HEK293 (cell line): Measurements from ENCODE around the gene TMEM88.
A peak's percentile ranks its signal among the peaks of the same experiment; 100 is the strongest.

Source experiments
- EGR2 ChIP-seq: fragments of 450-650 bp; formaldehyde crosslinking; IDR thresholded peaks from 2 replicates; pipeline ENCODE4 v1.5.1; 2016; ENCODE audit warnings: low read depth, missing biosample characterization, missing genetic modification characterization
- ZBTB20 ChIP-seq: fragments of 450-650 bp; formaldehyde crosslinking; IDR thresholded peaks from 2 replicates; pipeline ENCODE4 v1.5.1; 2016; ENCODE audit warnings: missing biosample characterization, missing genetic modification characterization
- ZEB2 ChIP-seq: fragments of 450-650 bp; formaldehyde crosslinking; IDR thresholded peaks from 2 replicates; pipeline ENCODE4 v1.5.1; 2016; ENCODE audit warnings: missing biosample characterization, missing genetic modification characterization
- ZFHX2 ChIP-seq: fragments of 450-650 bp; formaldehyde crosslinking; conservative IDR thresholded peaks from 2 replicates; pipeline ENCODE4 v1.5.1; 2016; ENCODE audit warnings: missing biosample characterization, missing genetic modification characterization
- ZFP37 ChIP-seq: fragments of 450-650 bp; formaldehyde crosslinking; IDR thresholded peaks from 2 replicates; pipeline ENCODE4 v1.5.1; 2016; ENCODE audit warnings: missing biosample characterization, missing genetic modification characterization
- ZNF121 ChIP-seq: fragments of 450-650 bp; formaldehyde crosslinking; IDR thresholded peaks from 2 replicates; pipeline ENCODE4 v1.5.1; 2016; ENCODE audit warnings: missing biosample characterization, missing genetic modification characterization
- ZNF146 ChIP-seq: fragments of 450-650 bp; formaldehyde crosslinking; IDR thresholded peaks from 2 replicates; pipeline ENCODE4 v1.5.1; 2016; ENCODE audit warnings: missing biosample characterization, missing genetic modification characterization
- ZNF311 ChIP-seq: fragments of 450-650 bp; formaldehyde crosslinking; IDR thresholded peaks from 2 replicates; pipeline ENCODE4 v1.5.1; 2017; ENCODE audit warnings: missing biosample characterization, missing genetic modification characterization, borderline replicate concordance
- ZNF341 ChIP-seq: fragments of 450-650 bp; formaldehyde crosslinking; IDR thresholded peaks from 2 replicates; pipeline ENCODE4; 2016; ENCODE audit warnings: low read depth, missing biosample characterization, missing genetic modification characterization
- ZNF394 ChIP-seq: fragments of 450-650 bp; formaldehyde crosslinking; IDR thresholded peaks from 2 replicates; pipeline ENCODE4 v1.5.1; 2016; ENCODE audit warnings: missing biosample characterization, missing genetic modification characterization, mild to moderate bottlenecking, moderate library complexity, borderline replicate concordance
- ZNF416 ChIP-seq: fragments of 450-650 bp; formaldehyde crosslinking; IDR thresholded peaks from 2 replicates; pipeline ENCODE4 v1.5.1; 2016; ENCODE audit warnings: missing biosample characterization, missing genetic modification characterization
- ZNF423 ChIP-seq: fragments of 450-650 bp; formaldehyde crosslinking; IDR thresholded peaks from 2 replicates; pipeline ENCODE4 v1.5.1; 2016; ENCODE audit warnings: missing biosample characterization, missing genetic modification characterization
- ZNF426 ChIP-seq: fragments of 450-650 bp; formaldehyde crosslinking; IDR thresholded peaks from 2 replicates; pipeline ENCODE4 v1.5.1; 2017; ENCODE audit warnings: missing biosample characterization, missing genetic modification characterization, mild to moderate bottlenecking, inconsistent platforms, moderate library complexity
- ZNF433 ChIP-seq: fragments of 450-650 bp; formaldehyde crosslinking; IDR thresholded peaks from 2 replicates; pipeline ENCODE4 v1.5.1; 2016; ENCODE audit warnings: missing biosample characterization, missing genetic modification characterization, low read depth
- ZNF449 ChIP-seq: fragments of 450-650 bp; formaldehyde crosslinking; IDR thresholded peaks from 2 replicates; pipeline ENCODE4 v1.5.1; 2017; ENCODE audit warnings: missing biosample characterization, mild to moderate bottlenecking, missing genetic modification characterization, moderate library complexity
- ZNF48 ChIP-seq: fragments of 450-650 bp; formaldehyde crosslinking; IDR thresholded peaks from 2 replicates; pipeline ENCODE4 v1.5.1; 2016; ENCODE audit warnings: missing biosample characterization, missing genetic modification characterization
- ZNF513 ChIP-seq: fragments of 450-650 bp; IDR thresholded peaks from 2 replicates; pipeline ENCODE4 v1.5.1; 2018; ENCODE audit warnings: missing biosample characterization, missing genetic modification characterization
- ZNF521 ChIP-seq: fragments of 450-650 bp; formaldehyde crosslinking; IDR thresholded peaks from 2 replicates; pipeline ENCODE4 v1.5.1; 2017; ENCODE audit warnings: missing biosample characterization, mild to moderate bottlenecking, missing genetic modification characterization
- ZNF530 ChIP-seq: fragments of 450-650 bp; formaldehyde crosslinking; IDR thresholded peaks from 2 replicates; pipeline ENCODE4 v1.5.1; 2016; ENCODE audit warnings: low read depth, missing biosample characterization, missing genetic modification characterization
- ZNF558 ChIP-seq: fragments of 450-650 bp; formaldehyde crosslinking; IDR thresholded peaks from 2 replicates; pipeline ENCODE4 v1.5.1; 2016; ENCODE audit warnings: missing biosample characterization, missing genetic modification characterization
- ZNF561 ChIP-seq: fragments of 450-650 bp; IDR thresholded peaks from 2 replicates; pipeline ENCODE4 v1.5.1; 2018; ENCODE audit warnings: missing biosample characterization, missing genetic modification characterization, borderline replicate concordance
- ZNF600 ChIP-seq: fragments of 450-650 bp; formaldehyde crosslinking; IDR thresholded peaks from 2 replicates; pipeline ENCODE4 v1.5.1; 2016; ENCODE audit warnings: missing biosample characterization, missing genetic modification characterization
- ZNF610 ChIP-seq: fragments of 450-650 bp; formaldehyde crosslinking; IDR thresholded peaks from 2 replicates; pipeline ENCODE4 v1.5.1; 2016; ENCODE audit warnings: missing biosample characterization, missing genetic modification characterization, borderline replicate concordance
- ZNF621 ChIP-seq: fragments of 450-650 bp; formaldehyde crosslinking; IDR thresholded peaks from 2 replicates; pipeline ENCODE4 v1.5.1; 2017; ENCODE audit warnings: missing biosample characterization, missing genetic modification characterization
- ZNF629 ChIP-seq: fragments of 450-650 bp; formaldehyde crosslinking; IDR thresholded peaks from 2 replicates; pipeline ENCODE4 v1.5.1; 2017; ENCODE audit warnings: missing biosample characterization, missing genetic modification characterization
- ZNF701 ChIP-seq: fragments of 450-650 bp; formaldehyde crosslinking; IDR thresholded peaks from 2 replicates; pipeline ENCODE4 v1.5.1; 2016; ENCODE audit warnings: missing biosample characterization, missing genetic modification characterization
- ZNF707 ChIP-seq: fragments of 450-650 bp; formaldehyde crosslinking; IDR thresholded peaks from 2 replicates; pipeline ENCODE4 v1.5.1; 2016; ENCODE audit warnings: missing biosample characterization, missing genetic modification characterization
- ZNF776 ChIP-seq: fragments of 450-650 bp; formaldehyde crosslinking; IDR thresholded peaks from 2 replicates; pipeline ENCODE4 v1.5.0; 2017; ENCODE audit warnings: missing biosample characterization, missing genetic modification characterization, borderline replicate concordance
- ZNF837 ChIP-seq: fragments of 450-650 bp; formaldehyde crosslinking; IDR thresholded peaks from 2 replicates; pipeline ENCODE4 v1.5.1; 2016; ENCODE audit warnings: missing biosample characterization, missing genetic modification characterization
- TF ChIP-seq, protein P1 (sequence below): fragments of 450-650 bp; formaldehyde crosslinking; IDR thresholded peaks from 2 replicates; pipeline ENCODE4 v1.5.1; 2016; ENCODE audit warnings: missing biosample characterization, missing genetic modification characterization
- TF ChIP-seq, protein P2 (sequence below): fragments of 450-650 bp; formaldehyde crosslinking; IDR thresholded peaks from 2 replicates; pipeline ENCODE4 v1.5.1; 2016; ENCODE audit warnings: missing biosample characterization, missing genetic modification characterization
- TF ChIP-seq, protein P3 (sequence below): fragments of 450-650 bp; formaldehyde crosslinking; IDR thresholded peaks from 2 replicates; pipeline ENCODE4 v1.5.0; 2017; ENCODE audit warnings: missing biosample characterization, missing genetic modification characterization, borderline replicate concordance

The TMEM88 gene

GRCh38 chr17:7887482-7888183, 32.8 kb downstream of the TMEM88 start (continued):
- TF ChIP-seq ZFHX2 (peak; percentile 80), ZNF610 (tag by site-specific recombination) (no peak; the same call in 1 of the 2 replicates), EGR2 (peak; percentile 77), ZBTB20 (tag by site-specific recombination) (peak; percentile 81; the same call in 1 of the 2 replicates), ZNF341 (tag by site-specific recombination) (peak; percentile 100), ZNF146 (no peak), ZNF311 (tag by site-specific recombination) (no peak), ZNF416 (tag by site-specific recombination) (no peak), ZNF776 (no peak), ZNF426 (tag by site-specific recombination) (no peak), ZNF837 (tag by site-specific recombination) (no peak), ZNF701 (tag by site-specific recombination) (no peak), ZNF629 (tag by site-specific recombination) (peak; percentile 54), ZFP37 (tag by site-specific recombination) (0 out of 2 replicates have a peak, but pooled peaks have one; percentile 47), ZNF707 (no peak), ZNF394 (tag by site-specific recombination) (no peak), ZNF121 (tag by site-specific recombination) (no peak), ZNF530 (tag by site-specific recombination) (no peak), ZNF521 (no peak), ZNF558 (tag by site-specific recombination) (no peak), ZNF433 (no peak), ZNF561 (tag by site-specific recombination) (no peak), ZNF513 (tag by site-specific recombination) (no peak), ZNF48 (no peak), ZNF621 (tag by site-specific recombination) (no peak), ZNF449 (tag by site-specific recombination) (no peak), ZEB2 (tag by site-specific recombination) (peak; percentile 72; the same call in 1 of the 2 replicates), ZNF600 (tag by site-specific recombination) (peak; percentile 92), ZNF423 (peak; percentile 74)
- TF ChIP-seq, protein P1, sequence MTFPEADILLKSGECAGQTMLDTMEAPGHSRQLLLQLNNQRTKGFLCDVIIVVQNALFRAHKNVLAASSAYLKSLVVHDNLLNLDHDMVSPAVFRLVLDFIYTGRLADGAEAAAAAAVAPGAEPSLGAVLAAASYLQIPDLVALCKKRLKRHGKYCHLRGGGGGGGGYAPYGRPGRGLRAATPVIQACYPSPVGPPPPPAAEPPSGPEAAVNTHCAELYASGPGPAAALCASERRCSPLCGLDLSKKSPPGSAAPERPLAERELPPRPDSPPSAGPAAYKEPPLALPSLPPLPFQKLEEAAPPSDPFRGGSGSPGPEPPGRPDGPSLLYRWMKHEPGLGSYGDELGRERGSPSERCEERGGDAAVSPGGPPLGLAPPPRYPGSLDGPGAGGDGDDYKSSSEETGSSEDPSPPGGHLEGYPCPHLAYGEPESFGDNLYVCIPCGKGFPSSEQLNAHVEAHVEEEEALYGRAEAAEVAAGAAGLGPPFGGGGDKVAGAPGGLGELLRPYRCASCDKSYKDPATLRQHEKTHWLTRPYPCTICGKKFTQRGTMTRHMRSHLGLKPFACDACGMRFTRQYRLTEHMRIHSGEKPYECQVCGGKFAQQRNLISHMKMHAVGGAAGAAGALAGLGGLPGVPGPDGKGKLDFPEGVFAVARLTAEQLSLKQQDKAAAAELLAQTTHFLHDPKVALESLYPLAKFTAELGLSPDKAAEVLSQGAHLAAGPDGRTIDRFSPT = peak; percentile 56
- TF ChIP-seq, protein P2, sequence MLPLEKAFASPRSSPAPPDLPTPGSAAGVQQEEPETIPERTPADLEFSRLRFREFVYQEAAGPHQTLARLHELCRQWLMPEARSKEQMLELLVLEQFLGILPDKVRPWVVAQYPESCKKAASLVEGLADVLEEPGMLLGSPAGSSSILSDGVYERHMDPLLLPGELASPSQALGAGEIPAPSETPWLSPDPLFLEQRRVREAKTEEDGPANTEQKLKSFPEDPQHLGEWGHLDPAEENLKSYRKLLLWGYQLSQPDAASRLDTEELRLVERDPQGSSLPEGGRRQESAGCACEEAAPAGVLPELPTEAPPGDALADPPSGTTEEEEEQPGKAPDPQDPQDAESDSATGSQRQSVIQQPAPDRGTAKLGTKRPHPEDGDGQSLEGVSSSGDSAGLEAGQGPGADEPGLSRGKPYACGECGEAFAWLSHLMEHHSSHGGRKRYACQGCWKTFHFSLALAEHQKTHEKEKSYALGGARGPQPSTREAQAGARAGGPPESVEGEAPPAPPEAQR (tag by site-specific recombination) = no peak
- TF ChIP-seq, protein P3, sequence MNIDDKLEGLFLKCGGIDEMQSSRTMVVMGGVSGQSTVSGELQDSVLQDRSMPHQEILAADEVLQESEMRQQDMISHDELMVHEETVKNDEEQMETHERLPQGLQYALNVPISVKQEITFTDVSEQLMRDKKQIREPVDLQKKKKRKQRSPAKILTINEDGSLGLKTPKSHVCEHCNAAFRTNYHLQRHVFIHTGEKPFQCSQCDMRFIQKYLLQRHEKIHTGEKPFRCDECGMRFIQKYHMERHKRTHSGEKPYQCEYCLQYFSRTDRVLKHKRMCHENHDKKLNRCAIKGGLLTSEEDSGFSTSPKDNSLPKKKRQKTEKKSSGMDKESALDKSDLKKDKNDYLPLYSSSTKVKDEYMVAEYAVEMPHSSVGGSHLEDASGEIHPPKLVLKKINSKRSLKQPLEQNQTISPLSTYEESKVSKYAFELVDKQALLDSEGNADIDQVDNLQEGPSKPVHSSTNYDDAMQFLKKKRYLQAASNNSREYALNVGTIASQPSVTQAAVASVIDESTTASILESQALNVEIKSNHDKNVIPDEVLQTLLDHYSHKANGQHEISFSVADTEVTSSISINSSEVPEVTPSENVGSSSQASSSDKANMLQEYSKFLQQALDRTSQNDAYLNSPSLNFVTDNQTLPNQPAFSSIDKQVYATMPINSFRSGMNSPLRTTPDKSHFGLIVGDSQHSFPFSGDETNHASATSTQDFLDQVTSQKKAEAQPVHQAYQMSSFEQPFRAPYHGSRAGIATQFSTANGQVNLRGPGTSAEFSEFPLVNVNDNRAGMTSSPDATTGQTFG = no peak
